ENCODE results near the gene PJA1.
A peak's percentile ranks its signal among the peaks of the same experiment; 100 is the strongest.

The PJA1 gene

DNA sequence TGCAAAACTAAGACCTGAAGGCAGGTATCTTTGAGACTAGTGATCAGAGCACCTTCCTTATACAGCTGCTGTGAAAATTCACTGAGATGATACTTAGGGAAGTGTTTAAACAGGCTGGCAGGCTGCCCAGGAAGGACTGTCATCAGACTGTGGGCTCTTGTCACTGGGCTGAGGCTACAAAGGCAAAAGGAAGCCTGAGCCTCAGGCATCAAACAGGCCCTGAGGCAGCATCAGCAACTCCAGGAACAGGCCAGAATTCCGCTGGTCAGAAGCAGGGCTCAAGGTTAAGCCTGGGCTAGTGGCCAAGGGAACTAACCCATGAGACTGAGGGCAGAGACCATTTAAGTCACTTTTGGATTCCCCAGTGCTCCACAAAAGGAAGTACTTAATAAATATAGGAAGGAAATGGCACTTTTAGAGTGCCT lies 12.8 kb downstream of the PJA1 start:
- TF ChIP-seq, protein P1, sequence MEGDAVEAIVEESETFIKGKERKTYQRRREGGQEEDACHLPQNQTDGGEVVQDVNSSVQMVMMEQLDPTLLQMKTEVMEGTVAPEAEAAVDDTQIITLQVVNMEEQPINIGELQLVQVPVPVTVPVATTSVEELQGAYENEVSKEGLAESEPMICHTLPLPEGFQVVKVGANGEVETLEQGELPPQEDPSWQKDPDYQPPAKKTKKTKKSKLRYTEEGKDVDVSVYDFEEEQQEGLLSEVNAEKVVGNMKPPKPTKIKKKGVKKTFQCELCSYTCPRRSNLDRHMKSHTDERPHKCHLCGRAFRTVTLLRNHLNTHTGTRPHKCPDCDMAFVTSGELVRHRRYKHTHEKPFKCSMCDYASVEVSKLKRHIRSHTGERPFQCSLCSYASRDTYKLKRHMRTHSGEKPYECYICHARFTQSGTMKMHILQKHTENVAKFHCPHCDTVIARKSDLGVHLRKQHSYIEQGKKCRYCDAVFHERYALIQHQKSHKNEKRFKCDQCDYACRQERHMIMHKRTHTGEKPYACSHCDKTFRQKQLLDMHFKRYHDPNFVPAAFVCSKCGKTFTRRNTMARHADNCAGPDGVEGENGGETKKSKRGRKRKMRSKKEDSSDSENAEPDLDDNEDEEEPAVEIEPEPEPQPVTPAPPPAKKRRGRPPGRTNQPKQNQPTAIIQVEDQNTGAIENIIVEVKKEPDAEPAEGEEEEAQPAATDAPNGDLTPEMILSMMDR (IDR thresholded peaks at IDR 0.05; ENCODE audit: control insufficient read depth, extremely low read depth, insufficient read depth), result no peak
- DNase-seq (ENCODE audit: low read depth), result peak; percentile 49
- no peak overlapping the region for H3K4me3 ChIP-seq (ENCODE audit: low read depth, low read length)

GRCh38 chrX:69151866-69152284 lies 13.4 kb downstream of the PJA1 start:
- DNase-seq (ENCODE audit: low read depth), result no peak
- H3K4me3 ChIP-seq (ENCODE audit: low read depth, low read length), result no peak overlapping the region
- TF ChIP-seq, protein P1 (IDR thresholded peaks at IDR 0.05; ENCODE audit: control insufficient read depth, extremely low read depth, insufficient read depth), result no peak

DNA sequence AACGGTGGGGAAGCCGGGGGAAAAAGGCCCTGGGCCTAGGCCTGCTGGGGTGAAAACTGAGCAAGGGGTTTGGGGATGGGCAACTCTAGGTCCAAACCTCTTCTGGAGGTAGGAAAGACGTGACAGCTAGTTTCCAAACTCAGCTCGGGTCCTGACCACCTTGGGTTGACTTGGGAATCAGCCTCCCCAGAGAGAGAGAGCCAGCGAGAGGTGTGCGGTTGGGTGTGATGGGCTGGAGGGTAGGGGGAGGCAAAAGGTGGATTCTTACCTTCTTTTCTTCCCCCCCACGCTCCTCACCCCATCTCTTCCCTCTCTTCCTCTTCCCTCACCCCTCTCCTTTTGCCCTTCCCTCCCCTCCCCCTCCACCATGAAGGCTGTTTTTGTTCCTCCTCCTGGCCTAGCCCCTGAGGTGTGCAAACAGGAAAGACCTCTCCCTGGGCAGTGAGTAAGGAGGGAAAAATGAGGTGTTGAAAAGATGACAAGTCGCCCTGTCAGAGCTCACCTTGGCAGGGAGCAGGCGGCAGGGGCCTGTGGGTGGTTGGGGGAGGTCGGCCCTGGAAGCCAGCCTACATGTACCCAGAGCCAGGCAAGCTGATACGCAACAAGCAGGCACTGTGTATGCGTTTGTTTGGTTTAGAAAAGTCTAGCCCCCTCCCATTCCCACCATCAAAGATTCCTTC lies 14.8 kb downstream of the PJA1 start:
- TF ChIP-seq, protein P1 (IDR thresholded peaks at IDR 0.05; ENCODE audit: control insufficient read depth, extremely low read depth, insufficient read depth), result no peak
- no peak for DNase-seq (ENCODE audit: low read depth)
- no peak overlapping the region for H3K4me3 ChIP-seq (ENCODE audit: low read depth, low read length)

- H3K4me3 ChIP-seq (ENCODE audit: low read depth, low read length), result no peak overlapping the region
- TF ChIP-seq, protein P1 (IDR thresholded peaks at IDR 0.05; ENCODE audit: control insufficient read depth, extremely low read depth, insufficient read depth), result no peak
- DNase-seq (ENCODE audit: low read depth), result no peak
Measured at GRCh38 chrX:69149466-69150280, 15.6 kb downstream of the PJA1 start.

DNA sequence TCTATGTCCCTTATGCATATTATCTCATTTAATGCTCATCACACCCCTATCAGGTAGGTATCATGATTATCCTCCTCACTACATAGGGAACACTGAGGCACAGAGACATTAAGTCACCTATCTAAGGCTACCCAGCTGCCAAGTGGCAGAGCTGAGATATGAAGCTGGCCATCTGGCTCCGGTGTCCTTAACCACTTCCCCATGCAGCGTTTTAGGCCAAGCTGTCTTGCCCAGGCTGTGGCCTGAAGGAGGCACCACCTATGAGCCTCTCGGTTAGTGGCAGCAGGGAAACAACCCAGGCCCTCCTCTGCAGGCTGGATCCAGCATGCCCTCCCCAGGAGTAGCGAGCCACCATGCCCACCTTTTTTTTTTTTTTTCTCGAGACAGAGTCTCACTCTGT lies 16.3 kb downstream of the PJA1 start:
- H3K4me3 ChIP-seq (ENCODE audit: low read depth, low read length), result no peak overlapping the region
- DNase-seq (ENCODE audit: low read depth), result no peak
- TF ChIP-seq, protein P1 (IDR thresholded peaks at IDR 0.05; ENCODE audit: control insufficient read depth, extremely low read depth, insufficient read depth), result no peak

DNA sequence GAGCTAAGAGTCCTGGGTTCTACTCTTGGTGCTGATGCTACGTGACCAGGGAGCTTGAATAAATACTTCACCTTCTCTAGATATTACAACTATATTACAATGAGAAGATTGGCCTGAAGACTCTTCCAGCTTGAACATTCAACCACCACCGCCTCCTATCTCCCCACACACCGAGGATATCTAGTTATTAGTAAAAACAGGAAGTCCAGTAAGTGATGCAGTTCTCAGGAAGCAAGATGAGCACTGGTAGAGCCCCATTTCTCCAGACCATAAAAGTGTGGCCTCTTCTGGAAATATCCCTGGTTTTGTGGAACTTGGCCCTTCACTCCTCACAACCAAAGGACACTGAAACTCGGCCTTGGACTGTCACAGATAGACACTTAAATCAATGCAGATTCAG lies 18.5 kb downstream of the PJA1 start:
- TF ChIP-seq, protein P1 (IDR thresholded peaks at IDR 0.05; ENCODE audit: control insufficient read depth, extremely low read depth, insufficient read depth), result no peak
- no peak overlapping the region for H3K4me3 ChIP-seq (ENCODE audit: low read depth, low read length)
- no peak for DNase-seq (ENCODE audit: low read depth)

Measured in LNCaP clone FGC (cell line).